Hepatocyte (in vitro differentiated cells): ENCODE data around the gene SERPINE1.
A peak's percentile ranks its signal among the peaks of the same experiment; 100 is the strongest.

Experiments used
- CTCF ChIP-seq: fragments of 200-600 bp; sonication (generic); IDR thresholded peaks from 2 replicates; pipeline ENCODE4 v1.5.1; 2016; ENCODE audit warnings: antibody characterized with exemption, mild to moderate bottlenecking; ENCODE audit not compliant: poor library complexity
- EZH2 ChIP-seq: fragments of 200-600 bp; sonication (generic); IDR thresholded peaks from 2 replicates; pipeline ENCODE4 v1.6.1; 2016; ENCODE audit warnings: antibody characterized with exemption, mild to moderate bottlenecking, borderline replicate concordance
- EZH2phosphoT487 ChIP-seq: fragments of 200-600 bp; sonication (generic); IDR thresholded peaks from one replicate; pipeline ENCODE4 v1.6.1; 2018; ENCODE audit warnings: antibody characterized with exemption, mild to moderate bottlenecking, low read depth, moderate library complexity; ENCODE audit not compliant: unreplicated experiment, severe bottlenecking

GRCh38 chr7:101170617-101171441 is 43.9 kb downstream of the SERPINE1 start:
- TF ChIP-seq CTCF (no peak), EZH2 (peak; percentile 20), EZH2phosphoT487 (no peak)
